CD4-positive, alpha-beta T cell treated with Interleukin-4 for 4 hours (primary cell): ENCODE data around the gene E2F8.

Source experiments
- DNase-seq: peaks from one replicate; pipeline ENCODE4 v3.0.0-alpha.2; 2020

The E2F8 gene

DNA sequence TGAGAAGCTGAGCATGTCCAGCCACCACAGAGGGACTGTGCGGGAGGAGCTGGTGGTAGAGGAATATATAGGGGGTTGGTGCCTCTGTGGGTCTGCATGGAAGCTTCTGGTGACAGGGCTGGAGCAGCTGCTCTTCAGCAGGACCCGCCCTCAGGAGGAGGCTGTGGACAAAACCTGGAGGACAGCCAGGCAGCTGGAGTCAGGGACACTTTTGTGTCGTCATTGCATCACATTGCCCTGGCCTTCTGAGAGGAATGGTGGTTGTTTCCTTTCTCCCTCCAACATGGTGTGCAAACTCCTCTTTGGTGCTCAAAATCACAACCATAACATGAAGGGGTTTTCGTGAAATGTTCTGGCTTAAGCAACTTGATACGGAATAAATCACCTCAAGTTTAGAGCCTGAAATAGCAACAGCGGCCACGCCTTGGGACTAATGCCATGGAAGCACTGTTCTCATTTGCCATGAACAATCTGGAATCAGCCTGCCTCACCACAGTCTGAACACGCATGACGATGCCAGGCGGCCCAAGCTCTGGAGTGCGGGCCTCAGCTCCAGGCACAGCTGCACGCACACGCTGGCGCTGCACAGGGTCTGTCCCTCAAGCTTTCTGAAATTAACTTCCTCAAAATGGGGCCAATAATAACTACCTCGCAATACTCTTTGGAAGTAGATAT, 21.8 kb downstream of the E2F8 start:
- no peak for DNase-seq

DNA sequence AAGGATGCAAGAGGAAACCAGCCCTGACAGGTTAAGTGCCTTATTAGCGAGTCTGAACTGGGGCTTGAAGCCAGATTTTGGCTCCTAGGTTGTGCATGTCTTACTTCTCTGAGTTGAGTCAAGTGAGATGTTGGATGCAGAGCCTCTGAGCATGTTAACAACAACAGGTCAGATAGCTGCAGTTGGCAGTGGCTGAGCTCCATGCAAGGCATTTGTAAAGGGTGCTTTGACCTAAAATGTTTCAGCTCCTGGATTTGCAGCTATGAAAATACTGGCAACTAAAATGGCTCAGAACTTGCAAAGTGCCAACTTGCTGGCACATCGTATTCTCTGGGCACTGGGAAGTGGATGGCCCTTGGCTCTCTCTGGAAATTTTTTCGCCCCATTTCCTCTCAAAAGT, 22.5 kb downstream of the E2F8 start:
- DNase-seq, result no peak

GRCh38 chr11:19216709-19217374, 23.9 kb downstream of the E2F8 start:
- no peak for DNase-seq

DNA sequence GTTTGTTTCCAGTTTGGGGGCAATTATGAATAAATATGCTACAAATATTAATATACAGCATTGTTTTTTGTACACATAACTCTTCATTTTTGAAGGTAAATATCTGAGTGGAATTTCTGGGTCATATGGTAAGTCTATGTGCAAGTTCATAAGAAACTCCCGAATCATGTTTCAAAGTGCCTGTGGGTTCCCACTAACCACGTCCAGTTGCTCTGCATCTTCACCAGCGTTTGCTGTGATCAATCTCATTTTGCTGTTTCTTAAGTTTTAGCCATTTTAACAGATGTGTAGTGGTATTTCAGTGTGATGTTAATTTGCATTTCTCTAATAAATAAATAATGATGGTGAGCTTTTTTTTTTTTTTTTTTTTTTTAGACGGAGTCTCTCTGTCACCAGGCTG, 24.7 kb downstream of the E2F8 start:
- DNase-seq, result no peak

DNA sequence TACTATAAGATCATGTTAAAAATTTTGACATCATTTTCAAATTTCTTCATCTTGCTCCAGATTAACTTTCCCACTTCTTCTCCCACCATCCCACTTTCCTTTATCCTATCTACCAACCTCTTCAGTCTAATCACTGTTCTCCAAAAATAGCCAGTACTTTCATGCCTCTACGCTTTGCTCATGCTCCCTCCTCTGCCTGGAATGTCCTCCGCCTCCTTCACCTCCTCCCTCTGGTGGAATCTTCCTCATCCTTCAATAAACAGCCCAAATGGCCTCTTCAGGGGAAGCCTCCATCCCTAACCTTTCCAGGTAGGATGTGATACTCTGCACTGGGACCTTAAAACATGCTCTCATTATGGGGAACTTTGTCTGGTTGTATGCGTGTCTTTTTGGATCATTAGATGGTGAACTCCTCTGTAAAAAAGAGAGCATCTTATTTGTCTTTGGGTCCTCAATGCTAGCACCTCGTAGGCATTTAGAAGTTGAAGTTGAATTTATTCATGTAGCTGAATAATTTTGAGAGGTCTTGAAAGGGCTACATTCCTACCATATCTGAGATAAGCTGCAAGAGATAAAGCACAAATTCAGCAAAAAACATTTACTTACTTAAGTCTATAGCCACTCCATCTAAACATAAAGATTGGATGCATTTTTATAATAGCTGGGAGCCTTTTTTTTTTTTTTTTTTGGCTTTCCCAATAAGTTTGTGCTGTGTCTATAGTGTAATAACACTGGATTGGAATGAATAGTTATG, 31.0 kb downstream of the E2F8 start:
- DNase-seq, result no peak

DNA sequence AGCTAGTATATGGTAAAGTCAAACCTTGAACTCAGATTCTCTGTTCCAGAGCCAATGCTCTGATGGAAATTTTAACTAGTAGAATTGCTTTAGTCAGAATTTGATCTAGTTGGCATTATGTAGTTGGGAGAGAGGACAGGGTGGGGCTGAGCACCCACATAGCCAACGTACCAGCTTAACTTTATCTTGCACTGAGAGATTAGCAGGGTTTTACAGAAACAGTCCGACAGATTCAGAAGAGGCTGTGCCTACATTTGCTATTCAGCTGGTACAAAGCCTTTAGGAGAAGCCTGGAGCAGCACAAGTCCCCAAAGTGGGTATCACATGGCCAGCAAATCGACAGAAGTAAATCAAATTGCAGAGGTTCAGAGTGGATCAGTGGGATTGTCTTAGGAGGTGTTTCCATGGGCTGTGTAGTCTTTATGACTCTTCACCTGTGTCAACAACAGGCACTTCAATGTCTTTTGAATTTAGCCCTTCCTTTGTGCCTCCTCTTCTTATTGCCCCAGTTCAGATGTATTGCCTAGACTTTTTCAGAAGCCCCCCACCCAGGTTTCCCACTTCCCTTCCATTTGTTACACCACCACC, 31.7 kb downstream of the E2F8 start:
- DNase-seq, result no peak

DNA sequence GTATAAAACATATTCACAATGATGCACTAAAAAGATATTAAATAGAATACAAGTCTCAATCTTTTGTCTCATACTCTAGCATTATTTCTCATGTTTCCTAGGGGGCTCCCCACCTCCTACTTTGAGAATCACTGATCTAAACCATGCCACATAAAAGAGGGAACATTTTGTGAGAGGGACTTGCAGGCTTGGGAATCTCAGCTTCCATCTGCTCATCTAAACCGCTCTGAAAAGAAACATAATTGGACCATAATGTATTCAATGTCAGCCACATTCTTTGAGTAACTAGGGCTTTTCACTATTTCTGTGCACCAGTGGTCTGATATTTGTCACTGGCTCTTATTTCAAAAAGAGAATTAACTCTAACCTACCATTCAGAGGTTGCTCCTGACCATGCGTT, 32.6 kb downstream of the E2F8 start:
- DNase-seq, result no peak

DNA sequence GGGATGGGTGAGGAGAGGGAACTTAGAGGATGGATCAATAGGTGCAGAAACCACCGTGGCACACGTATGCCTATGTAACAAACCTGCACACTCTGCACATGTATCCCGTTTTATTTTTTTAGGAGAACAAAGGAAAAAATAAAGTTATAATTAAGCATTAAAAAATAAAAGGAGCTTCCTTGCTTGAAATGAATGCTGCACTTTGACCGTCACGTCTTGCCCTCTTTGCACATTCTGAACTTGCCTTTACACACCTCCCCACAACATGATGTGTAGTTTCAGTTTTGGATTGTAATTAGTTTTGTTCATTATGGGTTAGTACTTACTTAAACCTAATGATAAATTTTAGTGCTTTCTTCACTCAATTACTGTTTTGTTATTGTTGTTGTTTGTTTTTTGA, 35.9 kb downstream of the E2F8 start:
- no peak for DNase-seq

GRCh38 chr11:19201737-19202605, 38.8 kb downstream of the E2F8 start, which contains the start of gene CSRP3:
Gene CSRP3 (minus strand): TSS chr11:19201983. CDS start chr11:19192448, 9,535 bp downstream.
- no peak for DNase-seq

DNA sequence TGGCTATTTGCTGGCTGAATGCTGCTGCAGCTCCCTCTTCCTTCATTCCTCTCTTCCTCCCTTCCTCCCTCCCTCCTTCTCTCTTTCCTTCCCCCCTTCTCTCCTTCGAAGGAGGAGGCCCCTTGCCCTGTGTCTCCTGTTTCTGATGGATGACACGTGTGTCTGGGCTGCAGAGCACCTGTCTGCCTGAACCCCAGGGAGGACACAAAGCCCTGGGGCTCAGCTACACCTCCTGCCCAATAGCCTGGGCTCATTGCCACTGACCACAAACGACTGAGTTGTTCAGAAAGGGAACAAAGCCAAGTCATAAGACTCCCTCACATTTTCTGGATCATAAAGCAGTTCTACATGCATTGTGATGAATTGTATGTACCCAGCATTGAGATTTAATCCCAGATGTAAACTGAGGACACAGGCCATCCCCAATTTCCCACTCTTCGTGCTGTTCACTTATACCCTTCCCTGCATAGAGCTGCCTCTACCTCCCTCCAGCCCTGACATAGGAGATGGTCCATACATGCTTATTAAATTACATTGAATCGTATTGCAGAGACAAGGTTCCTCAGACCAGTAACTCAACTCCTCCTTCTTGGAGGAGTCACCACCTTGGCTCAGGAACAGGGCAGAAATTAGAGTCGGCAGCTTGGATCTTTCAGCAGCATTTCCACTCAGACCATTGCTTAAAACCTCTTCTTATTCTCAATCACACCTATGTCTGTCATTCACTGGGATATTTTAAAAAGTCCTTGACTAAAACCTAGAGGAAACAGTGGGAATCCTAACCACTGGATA, 40.1 kb downstream of the E2F8 start:
- DNase-seq, result no peak

DNA sequence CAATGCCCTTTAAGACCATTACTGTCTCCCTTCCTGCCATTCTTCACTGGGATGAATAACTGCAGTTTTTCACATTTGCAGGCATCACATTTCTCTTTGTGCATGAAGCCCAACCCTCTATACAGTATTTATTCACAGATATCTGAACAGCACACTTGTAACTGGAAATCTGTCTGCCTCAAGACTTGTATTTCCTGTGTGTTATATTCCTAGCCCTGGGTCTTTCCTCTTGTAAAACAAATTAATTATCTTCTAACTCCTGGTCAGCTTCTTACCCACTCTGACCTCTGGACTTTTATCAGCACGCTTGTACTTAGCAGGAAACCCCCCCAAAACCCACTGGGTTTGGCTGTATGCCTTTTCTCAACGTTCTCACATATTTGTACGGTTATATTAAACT, 41.0 kb downstream of the E2F8 start:
- DNase-seq, result no peak

DNA sequence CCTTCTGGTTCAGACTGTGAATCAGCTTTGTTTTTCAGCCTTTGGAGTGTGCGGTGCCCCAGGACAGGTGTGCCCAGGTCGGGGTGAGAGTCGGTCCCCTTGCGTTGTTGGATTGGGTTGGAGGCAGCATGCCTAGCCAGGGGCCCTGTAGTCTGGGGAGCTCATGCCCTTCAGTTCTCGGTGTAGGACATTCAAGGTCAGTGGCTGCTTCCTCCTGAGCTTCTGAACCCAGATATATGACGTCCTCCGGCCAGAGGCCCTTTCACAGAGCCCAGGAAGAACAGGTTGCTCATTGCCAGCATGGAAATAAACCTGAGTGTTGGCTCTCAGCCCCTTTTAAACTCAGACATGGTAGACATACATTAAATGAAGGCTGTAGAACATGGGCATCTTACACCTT, 41.7 kb downstream of the E2F8 start:
- DNase-seq, result no peak

GRCh38 chr11:19196432-19196831, 44.3 kb downstream of the E2F8 start:
- DNase-seq, result no peak

GRCh38 chr11:19194620-19195308, 46.0 kb downstream of the E2F8 start:
- DNase-seq, result no peak

- DNase-seq, result no peak
These were observed 46.8 kb downstream of the E2F8 start for GRCh38 chr11:19193916-19194315.

DNA sequence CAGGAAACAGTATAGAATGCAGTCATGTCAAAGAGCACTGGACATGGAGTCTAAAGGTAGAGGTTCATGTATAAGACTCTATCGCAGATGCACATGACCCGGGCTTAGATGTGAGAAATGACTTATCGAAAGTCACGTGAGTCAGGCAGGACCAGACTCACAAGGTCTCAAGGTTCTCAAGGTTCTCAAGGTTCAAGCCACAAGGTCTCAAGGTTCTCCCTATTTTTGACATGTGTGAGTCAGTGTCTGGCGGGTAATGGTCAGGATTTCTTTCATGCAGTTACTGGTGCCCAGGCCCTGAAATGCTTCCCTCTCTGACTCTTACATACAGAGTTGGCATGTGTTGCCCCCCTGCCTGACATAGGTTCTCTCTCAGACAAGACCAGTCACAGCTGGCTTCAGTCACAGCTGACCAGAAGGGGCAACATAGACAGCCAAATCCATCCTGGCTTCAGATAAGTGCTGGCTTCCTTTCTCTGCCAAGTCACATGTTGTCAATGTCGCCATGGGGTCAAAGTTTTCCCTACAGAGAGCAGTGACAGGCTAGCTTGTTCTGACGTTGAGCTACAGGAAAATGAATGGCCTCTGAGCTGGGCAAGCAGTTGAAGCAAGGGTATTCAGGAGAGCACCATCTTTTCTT, 49.1 kb downstream of the E2F8 start:
- DNase-seq, result no peak

GRCh38 chr11:19187833-19188258, 52.9 kb downstream of the E2F8 start:
- DNase-seq, result no peak

- DNase-seq, result no peak
These were observed 53.5 kb downstream of the E2F8 start for GRCh38 chr11:19187114-19187832.

DNA sequence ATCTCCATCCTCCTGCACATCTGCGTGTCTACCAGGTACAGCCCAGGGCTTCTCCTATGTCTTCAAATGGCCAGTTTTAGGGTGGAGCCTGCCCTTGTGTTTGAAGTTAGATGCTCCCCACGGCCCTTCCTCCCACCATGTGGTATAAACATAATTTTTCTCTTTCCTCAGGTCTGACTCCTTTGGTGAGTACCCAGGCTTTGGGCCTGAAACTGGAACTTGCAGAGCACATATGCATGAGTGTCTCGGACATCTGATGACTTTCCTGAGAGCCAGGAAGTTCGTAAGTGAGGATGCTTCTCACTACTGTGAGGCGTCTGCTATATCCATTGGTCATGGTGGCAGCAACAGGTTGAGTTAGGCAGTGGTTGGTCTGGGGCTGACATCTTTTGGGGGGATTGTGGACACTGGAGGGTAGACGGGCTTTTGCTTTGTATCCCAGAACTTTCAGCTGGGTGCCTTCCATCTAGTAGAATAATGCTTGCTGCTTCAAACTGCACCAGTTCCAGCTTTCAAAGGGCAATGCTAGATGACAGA, 55.2 kb downstream of the E2F8 start:
- no peak for DNase-seq

DNA sequence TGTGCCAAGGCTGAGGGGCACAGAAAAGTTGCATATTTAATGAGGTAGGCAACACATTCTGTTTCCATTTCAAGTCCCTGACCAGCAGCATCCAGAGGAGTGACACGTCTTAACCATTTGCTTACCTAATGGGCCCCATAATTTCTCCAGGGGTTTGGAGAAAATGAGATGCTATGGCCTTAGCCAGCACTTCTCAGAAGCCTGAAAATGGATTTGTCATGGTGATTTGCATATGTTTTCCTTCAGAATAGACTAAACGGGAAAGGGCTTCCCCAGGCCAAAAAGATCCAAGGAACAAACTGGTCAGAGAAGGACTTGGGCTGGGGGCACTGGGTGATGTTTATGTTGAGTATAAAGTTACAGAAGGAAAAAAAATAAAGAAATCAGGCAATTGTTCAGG, 55.7 kb downstream of the E2F8 start:
- DNase-seq, result no peak
